Activated CD4-positive, alpha-beta T cell treated with anti-CD3 and anti-CD28 coated beads, Interleukin-10, Interleukin-2, amounts not matched to agents 100 ng/mL and 50 ng/mL, durations not matched to agents 16 hours and 8 hours (primary cell): Measurements from ENCODE around the gene POU6F2.
"Not testable (repeated sequence)": the region's sequence is repeated elsewhere in the genome, so short reads cannot be mapped to it uniquely, and the experiment has no call there.

Experiments
- DNase-seq: peaks from one replicate; pipeline ENCODE4 v3.0.0-alpha.2; 2020

The POU6F2 gene

GRCh38 chr7:39367451-39367850, 389.7 kb downstream of the POU6F2 start:
- no peak for DNase-seq

- no peak for DNase-seq
These were observed 390.2 kb downstream of the POU6F2 start for GRCh38 chr7:39367943-39368342.

DNA sequence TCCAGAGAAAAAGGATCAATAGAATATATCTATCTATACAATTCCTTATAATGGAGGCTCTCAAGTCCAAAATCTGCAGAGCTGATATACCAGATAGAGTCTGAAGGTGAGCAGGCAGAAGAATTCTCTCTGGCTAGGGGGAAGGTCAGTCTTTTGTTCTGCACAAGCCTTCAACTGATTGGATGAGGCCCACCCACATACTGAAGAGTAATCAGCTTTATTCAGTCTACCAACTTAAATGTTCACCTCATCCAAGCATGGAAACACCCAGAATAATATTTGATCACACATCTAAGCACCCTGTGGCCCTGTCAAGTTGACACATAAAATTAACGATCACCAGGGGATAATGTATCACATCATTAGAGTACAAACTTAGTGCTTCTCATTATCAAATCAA, 394.7 kb downstream of the POU6F2 start:
- no peak for DNase-seq

DNA sequence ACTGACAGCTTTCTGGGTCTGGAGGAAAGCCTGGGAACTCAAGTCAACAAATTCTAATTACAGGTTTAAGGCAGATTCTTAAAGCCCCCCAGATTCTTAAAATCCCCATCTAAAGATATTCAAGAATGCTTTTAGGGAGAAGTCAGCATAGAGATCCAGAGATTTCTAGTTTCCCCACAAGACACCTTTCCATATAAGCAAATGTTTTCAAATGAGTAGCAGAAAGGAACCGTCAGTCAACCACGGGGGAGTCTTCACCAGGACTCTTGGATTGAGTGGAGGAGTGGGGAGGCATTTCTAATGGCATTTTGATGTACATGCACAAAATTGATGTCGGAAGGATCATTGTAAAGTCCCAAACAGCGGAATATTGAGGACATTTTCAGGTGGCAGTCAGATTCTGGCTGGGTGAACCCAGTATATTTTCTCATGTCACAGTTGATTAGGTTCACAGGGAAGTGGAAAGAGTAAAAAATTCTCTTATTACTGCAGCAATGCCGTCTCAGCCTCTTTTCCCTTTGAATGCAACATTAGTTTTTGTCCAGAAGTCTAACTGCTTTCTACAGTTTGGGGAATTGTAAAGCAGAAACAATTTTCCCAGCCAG, 396.8 kb downstream of the POU6F2 start:
- DNase-seq: no peak

DNA sequence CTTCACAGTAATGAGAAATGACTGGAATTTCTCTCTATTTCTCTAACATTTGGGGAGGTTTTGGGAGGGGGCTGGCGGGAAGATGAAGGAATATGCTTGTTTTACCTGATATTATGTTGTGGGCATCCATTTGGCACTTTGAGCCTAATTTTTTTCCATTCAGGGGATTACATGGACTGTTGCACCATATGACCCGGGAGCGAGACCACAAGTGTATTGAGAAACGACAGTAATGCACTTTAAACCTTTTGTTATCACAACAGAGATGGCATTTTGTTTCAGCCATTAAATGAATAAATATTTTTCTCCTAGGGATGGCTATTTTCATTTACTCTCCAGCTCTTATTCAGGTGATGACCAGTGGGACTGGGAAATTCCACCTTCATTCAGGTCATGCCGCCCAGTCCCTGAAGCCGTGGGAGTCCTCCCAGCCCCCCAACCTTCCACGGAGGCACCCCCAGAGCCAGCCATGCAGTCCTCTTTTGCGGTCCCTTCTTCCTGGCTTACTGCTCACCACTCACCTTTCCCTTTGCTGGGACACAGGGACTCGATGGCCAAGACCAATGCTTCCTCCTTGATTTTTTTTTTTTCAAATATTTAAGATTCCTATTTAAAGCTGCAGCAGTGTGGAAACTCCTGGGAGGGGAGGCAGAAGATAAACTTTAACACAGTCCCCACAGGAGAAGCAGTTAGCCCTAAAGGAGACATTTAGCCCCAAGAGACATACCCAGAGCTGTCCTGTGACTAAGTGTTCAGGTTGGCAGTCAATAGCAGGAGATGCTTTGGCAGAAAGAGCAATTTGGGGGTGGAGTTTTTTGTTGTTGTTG, 397.6 kb downstream of the POU6F2 start:
- DNase-seq: no peak

DNA sequence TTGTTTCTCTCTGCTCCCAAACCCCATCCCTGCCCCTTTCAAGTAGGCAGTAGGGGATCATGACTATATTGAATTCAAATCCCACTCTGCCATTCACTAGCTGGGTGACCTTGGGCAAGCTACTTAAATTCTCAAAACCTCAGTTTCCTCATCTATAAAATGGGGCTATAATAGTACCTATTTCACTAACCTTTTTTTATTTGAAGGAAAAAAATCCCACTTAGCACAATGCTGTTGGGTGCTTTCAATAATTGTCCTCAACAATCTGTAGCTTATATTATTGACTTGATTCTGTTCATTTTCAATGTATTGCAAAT, 398.1 kb downstream of the POU6F2 start:
- DNase-seq: no peak

DNA sequence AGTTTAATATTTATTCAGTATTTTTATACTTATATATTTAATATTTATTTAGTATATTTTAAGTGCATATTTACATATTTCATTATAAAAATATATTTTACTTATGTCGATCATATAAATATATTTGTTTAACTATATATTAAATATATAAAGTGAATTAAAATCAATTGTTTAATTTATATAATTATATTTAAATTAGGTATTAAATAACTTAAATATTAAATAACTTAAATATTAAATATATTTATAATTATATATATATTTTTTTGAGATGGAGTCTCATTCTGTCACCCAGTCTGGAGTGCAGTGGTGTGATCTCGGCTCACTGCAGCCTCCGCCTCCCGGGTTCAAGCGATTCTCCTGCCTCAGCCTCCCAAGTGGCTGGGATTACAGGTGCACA, 399.2 kb downstream of the POU6F2 start:
- not testable (repeated sequence) for DNase-seq

DNA sequence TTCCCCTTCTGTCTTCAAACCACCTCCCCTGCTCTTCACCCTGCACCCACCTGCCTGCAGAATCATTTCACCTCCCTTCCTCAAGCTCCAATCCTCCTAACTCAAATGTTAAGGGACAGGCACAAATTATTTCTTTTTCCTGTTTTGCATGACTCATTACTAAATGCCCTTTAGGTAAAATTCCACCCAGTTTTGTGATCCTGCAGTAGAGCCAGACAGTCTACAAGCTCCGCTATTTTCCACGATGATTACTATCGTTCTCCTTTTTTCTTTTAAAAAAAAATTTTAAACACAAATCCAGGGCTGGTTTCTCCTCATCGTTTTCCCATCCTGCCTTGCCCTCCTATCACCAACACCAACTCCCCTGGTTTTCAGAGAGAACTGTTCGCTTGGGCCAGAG, 401.7 kb downstream of the POU6F2 start:
- DNase-seq: no peak

GRCh38 chr7:39383136-39383535, 405.4 kb downstream of the POU6F2 start:
- DNase-seq: no peak

- no peak for DNase-seq
These were observed 406.7 kb downstream of the POU6F2 start for GRCh38 chr7:39384386-39384785.

DNA sequence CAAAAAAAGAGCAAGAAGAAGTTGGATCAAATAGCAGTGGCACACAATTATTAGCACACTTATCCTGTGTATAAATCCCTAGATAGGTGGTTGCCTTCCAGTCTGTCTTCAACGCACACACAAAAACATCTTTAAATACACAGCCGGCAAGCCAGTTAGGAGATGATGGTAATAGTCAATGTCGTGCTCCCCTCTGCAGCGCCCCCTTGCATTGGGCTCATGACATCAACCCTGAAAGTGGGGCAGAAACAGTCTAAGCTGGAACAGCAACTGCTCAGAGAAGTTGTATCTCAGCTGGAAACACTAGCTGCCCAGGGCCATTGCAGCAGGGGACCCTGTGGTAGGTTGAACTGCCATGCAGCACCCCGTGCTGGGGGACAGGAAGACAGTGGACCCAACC, 409.0 kb downstream of the POU6F2 start:
- DNase-seq: no peak

- DNase-seq: peak; percentile 2
These were observed 414.4 kb downstream of the POU6F2 start for GRCh38 chr7:39392151-39392550.

GRCh38 chr7:39394105-39394680, 416.5 kb downstream of the POU6F2 start:
- DNase-seq: no peak

DNA sequence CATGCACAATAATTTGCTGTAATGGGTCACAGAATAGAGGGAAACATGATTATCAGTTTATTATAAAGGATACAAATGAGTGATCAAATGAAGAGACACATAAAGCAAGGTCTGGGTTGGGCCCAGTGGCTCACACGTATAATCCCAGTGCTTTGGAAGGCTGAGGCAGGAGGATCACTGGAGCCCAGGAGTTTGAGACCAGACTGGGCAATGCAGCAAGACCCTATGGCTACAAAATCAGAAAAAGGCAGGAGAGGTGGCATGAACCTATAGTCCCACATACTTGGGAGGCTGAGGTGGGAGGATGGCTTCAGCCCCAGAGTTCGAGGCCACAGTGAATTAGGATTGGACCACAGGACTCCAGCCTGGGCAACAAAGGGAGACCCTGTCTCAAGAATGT, 421.7 kb downstream of the POU6F2 start:
- DNase-seq: no peak

DNA sequence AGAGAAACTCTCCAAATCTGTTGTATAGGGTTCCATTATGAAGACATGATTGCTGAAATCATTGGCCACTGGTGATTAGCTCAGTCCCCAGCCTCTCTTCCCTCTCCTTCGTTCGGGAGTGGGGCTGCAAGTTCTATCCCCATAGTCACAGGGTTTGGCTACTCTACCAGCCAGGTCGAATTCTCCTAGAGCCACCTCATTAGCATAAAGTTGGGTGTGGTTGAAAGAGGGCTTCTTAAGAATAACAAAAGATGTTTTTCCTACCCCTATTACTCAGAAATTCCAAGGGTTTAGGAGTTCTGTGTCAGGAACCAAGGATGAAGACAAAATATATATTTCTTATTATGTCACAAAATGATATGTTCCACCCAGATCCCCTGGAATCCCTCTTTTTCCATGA, 422.3 kb downstream of the POU6F2 start:
- DNase-seq: no peak

GRCh38 chr7:39400836-39401235, 423.1 kb downstream of the POU6F2 start:
- DNase-seq: no peak

DNA sequence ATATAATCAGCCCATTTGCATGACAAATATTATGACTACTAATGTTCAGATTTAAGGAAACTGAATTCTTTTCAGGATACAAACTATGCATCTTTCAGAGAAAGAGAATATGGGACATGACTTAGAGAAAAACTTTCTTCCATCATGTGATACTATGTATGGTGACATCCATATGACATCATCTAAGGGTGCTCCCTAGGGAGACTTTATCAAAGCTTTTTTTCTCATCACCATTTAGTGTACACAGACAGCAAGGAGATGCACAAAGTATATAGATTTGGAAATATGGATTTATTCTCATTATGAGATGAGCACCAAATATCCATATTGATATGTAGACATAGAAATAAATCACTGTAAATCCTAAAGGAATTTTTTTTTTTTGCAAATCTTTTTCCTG, 424.3 kb downstream of the POU6F2 start:
- no peak for DNase-seq

- DNase-seq: no peak
These were observed 427.2 kb downstream of the POU6F2 start for GRCh38 chr7:39404907-39405306.

- no peak for DNase-seq
These were observed 427.9 kb downstream of the POU6F2 start for GRCh38 chr7:39405581-39405980.

DNA sequence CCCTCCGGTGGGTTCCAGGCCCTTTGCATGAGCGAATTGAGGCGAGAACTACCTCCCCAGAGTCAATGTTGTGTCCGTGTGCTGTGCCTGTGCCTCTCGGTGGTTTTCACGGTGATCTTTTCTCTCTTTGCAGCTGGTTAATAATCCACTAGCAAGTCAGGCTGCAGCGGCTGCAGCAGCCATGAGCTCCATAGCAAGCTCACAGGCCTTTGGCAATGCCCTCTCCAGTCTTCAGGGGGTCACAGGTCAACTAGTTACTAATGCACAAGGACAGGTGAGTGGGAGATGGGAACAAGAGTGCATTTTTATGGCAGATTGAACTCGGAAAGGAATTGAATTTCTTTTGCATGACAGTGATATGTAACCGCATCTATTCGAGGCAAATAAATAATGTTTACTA, 428.8 kb downstream of the POU6F2 start:
- DNase-seq: no peak

- DNase-seq: no peak
These were observed 429.4 kb downstream of the POU6F2 start for GRCh38 chr7:39407137-39407536.

- no peak for DNase-seq
These were observed 430.0 kb downstream of the POU6F2 start for GRCh38 chr7:39407723-39408122.

GRCh38 chr7:39408906-39409305, 431.2 kb downstream of the POU6F2 start:
- no peak for DNase-seq

DNA sequence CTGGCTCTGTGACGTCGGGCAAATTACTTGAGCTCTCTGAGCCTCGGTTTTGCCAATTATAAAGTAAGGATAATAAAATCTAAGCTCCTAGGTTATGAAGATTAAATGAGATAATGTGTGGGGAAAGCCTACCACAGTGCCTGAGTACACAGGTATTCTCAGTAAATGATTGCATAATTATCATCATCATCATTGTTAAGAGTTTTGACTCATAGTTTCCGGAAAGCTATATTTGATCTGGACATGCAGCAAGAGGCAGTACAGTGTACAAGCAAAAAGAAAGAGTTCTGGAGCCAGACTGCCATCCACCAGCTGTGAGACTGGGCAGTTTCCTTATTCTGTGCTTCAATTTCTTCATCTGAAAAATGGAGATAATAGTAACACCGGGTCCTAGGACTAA, 432.9 kb downstream of the POU6F2 start:
- peak; percentile 2 for DNase-seq
